Stimulated activated CD4-positive, alpha-beta T cell treated with anti-CD3 and anti-CD28 coated beads, Interleukin-1b, Interleukin-23, amount 100 ng/mL, for 48 hours (primary cell): ENCODE results near the gene TPH1.
A peak's percentile ranks its signal among the peaks of the same experiment; 100 is the strongest.
"Not testable (repeated sequence)": the region's sequence is repeated elsewhere in the genome, so short reads cannot be mapped to it uniquely, and the experiment has no call there.

ENCODE experiments used
- DNase-seq: peaks from one replicate; pipeline ENCODE4 v3.0.0-alpha.2; 2020

The TPH1 gene

DNA sequence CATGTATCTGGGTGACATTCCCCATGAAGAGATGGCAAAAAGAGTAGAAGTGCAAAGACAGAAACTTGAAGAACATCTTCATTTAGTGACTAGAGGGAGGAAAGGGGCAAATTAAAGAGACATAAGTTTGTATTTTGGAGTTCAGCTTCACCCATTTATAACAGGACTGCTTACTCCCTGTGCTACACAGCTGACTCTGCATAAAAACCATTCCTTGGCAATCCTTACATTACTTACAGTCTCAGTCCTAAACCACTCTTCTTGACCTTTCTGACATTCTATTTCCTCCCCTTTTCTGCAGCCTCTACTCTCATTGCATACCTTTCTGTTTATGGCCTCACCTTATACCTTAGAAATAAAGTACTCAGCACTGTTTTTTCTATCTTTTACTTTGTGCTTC lies 26.4 kb downstream of the TPH1 start:
- no peak for DNase-seq

DNA sequence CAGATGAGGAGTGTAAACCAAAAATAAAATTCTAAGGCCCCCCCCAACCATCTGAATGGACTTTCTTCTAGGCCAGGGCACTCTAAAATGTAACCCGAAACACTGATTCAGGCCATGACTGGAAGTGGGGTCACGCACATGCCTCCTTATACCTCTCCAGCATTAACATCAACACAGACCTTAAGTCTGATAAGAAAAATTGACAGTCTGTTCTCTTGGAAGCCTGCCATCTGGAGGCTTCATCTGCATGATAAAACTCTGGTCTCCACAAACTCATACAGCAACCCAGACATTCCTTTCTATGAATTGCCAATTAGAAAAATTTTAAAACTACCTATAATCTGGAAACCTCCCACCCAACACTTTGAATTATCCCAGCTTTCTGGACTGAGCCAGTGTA lies 29.3 kb downstream of the TPH1 start:
- DNase-seq: no peak

DNA sequence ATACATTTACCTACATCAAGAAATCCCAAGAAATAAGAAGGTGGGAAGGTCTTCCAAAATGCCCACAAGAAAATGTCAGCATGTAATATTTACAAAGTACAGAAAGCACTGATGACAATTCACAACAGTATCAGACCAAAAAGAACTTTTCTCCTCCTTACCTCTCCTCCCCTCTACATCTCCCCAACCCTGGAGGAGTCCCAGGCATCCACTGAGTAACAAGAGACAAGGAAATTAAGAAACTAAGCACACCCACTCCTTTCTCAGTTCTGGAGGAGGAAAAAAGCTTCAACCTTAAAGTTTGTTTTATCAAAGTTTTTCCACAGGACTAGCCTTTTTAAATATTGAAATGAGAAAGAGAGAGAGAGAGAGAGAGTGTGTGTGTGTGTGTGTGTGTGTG lies 31.2 kb downstream of the TPH1 start:
- no peak for DNase-seq

DNA sequence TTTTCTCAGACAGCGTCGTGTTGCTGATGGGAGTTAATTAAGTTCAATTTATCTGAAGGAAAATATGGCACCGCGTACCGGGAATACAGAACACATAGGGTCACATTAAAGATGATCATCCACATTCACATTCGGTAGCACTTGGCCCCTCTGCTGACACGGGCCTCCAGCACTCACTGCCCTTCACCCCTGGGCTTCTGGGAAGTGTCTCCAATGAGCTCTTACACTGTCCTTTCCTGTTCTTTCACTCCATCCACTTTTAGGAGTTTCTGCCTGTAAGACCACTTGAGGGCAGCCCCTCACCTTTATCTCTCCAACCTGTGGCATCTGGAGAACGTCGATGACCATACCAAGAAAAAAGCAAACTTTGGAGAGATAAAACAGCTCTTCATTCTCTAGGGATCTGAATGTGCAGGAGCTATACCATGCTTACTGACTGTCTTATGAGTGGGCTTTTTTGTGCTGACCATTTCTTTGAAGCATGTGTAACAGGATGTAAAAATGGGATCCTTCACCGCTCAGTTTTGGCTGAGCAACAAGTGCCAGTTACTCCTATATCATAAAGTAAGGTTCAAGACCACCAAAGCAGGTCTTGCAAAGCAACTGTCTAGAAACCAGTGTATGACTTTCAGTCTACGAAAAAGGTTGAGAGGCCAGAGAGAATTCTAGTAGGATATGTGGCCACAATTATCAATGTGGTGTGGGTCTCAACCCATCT lies 32.1 kb downstream of the TPH1 start:
- DNase-seq: no peak

DNA sequence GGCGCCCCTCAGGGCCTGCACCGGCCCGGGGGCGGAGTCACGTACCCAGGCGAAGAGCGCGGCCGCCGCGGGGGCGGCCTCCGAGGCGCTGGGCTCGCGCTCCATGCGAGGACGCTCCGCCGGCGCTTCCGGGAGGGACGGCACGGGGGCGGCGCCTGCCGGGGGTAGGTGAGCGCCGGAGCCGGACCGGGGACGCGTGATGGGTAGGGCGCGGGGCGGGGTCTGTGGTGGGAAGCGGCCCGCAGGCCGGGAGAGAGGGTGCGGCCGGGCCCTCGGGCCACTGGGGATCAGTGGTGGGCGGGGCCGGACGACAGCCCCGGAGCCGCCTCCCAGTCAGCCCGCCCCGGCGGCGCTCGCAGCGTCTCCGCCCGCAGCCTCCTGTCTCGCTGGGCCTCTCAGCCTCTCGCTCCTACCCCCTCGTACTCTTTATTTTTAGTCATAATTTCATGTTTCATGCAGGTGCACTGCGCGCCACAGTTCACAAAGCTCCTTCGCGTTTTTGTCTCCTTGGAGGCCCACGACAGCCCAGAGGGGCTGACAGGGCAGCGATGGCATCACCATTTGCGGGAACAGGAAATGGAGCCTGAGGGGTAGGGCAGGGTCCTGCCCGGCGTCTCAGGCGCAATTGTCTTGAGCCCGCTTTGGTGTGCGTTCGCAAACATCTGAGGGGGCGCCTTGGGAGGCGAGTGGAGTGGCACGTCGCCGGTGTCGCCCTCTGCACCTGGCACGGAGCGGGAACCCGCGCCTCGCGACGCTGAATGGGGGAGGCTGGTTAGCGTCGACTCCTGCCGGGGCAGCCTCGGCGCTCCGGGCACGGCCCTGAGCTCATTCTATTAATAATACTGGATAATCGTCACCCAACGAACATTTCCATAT lies 32.9 kb downstream of the TPH1 start, which contains the start of gene SERGEF:
Gene SERGEF, minus strand, starts transcription at position 142 of the 876 bp plus-strand sequence. Its CDS starts 37 bp downstream, at position 105.
- peak; percentile 93 for DNase-seq

DNA sequence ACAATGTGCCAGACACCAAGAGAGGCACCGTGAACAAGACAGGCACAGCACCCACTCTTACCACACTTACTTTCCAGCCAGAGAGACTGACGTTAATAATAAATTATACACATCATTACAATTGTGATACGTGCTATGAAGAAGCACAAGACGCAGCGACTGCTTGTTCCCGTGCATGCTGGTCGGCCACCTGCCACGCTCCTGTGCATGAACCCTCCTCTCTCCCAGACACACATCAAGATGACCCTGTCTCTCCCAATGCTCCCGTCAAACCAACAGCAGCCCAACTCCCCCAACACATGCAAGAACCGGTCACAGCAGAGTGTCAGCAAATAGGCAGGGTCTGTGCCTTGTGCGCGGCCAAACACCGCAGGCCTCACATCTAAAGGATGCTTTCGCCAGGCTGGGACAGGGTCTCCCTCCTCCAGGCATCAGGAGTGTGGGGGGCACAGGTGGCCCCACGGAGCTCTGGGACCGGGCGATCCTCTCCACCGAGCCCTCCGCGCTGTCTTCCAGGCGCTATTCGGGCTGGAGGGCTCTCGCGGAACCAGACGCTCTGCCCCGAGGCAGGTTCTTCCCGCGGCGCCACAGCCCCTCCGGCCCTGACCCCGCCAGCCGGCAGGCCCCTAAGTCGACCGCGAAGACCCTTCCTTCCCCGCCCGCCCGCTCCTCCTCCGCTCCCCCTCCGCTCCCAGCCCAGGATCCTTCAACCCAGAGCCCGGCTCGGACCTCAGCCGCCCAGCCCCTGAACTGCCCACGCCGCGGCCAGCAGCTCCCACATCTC lies 33.8 kb downstream of the TPH1 start:
- peak; percentile 5 for DNase-seq

DNA sequence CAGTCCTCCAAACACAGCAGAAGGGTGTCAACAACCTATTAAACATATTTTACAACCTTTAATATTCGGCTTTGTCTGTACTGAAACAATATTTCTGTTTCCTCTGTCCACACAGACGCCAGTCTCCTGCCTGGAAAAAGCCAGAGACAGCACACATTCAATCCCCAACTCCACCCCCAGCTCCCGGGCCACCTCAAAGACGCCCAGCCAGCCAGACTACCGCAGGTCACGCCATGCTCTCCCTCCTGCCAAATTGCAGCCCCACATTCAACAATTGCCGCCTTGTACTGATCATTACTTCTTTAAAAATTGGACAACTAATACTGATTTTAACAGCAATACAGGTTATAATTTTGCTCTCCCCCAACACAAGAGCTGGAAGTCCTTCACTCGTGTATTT lies 34.4 kb downstream of the TPH1 start:
- DNase-seq: no peak

DNA sequence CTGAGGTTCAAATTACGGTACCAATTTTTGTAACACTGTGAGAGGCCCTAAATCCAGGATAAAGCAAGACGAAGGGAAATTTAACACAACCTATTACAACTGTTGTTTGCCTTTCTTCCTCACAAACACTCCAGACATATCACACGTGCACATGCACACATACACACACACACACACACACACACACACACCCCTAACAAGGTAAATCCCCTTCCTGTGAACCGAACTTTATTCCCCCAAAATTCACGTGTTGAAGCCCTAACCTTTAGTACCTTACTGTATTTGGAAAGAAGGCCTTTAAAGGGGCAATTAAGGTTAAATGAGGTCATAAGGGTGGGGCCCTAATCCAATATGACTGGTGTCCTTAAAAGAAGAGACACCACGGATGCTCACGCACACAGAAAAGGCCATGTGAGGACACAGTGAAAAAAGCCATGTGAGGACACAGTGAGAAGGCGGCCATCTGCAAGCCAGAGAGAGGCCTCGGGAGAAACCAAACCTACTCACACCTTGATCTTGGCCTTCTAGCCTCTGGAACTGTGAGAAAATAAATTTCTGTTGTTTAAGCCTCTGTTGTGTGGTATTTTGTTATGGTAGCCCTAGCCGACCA lies 35.0 kb downstream of the TPH1 start:
- no peak for DNase-seq

DNA sequence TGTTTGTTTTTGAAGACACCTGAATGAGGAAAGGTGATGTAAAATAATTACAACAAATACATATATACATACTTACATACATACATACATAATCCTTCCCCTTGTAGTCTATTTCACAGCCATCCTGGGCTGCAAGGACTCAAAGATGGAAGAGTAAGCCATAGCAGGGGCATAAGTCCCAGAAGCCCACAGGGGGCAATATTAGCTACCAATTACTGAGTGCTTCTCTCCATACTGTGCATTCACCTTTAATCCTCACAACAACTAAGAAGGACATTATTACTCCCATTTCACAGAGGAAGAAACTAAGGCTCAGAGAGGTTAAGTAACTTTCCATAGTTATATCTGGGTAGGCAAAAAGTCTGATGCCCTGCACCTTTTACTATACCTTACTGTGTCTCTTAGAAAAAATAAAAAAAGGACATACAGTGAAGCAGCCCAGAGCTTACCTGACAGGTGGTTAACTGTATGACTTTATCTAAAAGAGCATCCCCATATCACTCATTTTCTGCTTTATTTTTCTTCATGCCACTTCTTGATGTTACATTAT lies 35.9 kb downstream of the TPH1 start:
- DNase-seq: no peak

DNA sequence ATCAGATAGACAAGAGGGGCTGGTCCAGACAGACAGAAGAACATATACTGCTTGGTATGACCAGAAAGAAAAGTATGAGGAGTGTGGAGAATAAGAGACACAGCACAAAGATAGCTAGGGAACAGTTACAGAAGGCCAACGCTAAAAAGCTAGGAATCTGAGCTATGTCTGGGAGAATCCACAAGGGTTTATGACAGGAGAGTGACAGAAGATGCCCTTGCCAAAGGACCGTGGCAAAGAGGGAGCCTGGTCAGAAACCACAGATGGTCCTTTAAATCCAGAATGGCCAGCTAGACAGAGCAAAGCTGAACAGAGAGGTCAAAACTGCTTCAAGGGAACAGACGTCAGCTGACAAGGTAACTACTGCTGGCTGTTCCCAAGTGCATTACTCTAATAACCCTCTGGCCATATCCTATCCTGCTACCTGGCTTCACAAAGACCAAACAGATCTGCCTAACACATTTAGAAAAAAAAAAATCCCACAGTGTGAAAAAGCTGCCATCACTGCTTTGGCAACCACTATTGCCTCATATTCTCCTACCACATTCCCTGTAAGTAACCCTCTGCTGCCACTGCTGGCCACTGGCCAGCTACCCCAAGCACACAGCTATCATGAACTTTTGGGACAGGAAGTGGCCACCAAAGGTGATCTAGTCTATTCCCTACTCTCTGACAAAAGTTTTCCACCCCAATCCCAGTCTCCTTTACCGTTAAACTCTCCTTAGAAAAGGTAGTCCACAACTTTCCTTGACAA lies 40.5 kb downstream of the TPH1 start:
- DNase-seq: no peak

DNA sequence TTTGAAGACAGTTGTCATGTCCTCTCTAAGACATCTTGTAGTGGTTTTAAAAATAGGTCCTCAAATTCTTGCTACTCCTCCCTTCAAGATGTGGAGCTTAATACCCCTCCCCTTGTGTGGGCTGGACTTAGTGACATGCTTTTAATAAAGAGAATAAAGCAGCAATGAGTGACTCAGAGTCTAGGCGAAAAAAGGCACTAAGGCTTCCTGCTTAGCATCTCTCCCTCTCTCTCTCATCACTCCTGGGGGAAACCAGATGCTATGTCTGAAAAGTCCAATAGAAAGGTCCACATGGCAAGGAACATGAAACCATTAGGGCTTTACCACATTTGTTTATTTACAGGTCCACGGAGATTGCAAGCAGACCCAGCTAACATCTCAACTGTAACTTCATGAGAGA lies 44.9 kb downstream of the TPH1 start:
- no peak for DNase-seq

DNA sequence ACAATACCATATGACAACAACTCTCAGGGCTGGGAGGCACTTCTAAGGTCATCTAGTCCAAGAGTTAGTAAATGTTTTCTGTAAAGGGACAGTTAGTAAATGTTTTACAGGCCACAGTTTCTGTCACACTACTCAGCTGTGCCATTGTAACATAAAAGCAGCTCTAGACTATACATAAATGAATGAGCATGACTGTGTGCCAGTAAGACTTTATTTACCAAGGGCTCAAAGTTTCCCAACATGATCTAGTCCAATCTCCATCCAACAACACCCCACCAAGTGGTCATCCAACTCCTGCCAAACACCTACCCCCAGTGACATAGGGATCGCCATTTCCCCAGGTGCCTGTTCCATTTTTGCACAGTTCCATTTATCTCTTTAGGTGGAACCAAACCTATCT lies 45.3 kb downstream of the TPH1 start:
- no peak for DNase-seq

DNA sequence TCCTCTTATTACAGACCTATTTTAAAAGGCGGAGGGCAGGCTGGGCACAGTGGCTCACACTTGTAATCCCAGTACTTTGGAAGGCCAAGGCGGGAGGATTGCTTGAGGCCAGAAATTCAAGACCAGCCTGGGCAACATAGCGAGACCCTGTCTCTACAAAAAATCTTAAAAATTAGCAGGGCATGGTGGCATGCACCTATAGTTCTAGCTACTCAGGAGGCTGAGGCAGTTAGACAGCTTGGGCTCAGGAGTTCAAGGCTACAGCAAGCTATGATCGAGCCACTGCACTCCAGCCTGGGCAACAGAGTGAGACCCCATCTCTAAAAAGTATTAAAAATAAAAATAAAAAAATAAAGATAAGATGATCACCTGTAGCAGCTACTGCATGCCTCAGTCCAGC lies 45.9 kb downstream of the TPH1 start:
- not testable (repeated sequence) for DNase-seq
